DMS 273 (cell line): ENCODE results near the gene VKORC1.
A peak's percentile ranks its signal among the peaks of the same experiment; 100 is the strongest.
"Not testable (repeated sequence)": the region's sequence is repeated elsewhere in the genome, so short reads cannot be mapped to it uniquely, and the experiment has no call there.

Source experiments
- DNase-seq: peaks from one replicate; lab custom pipeline; 2025; ENCODE audit not compliant: unreplicated experiment; lab: John Stamatoyannopoulos, UW

Gene VKORC1

GRCh38 chr16:31094424-31095120 lies at the start of gene VKORC1:
TSS of gene VKORC1 (minus strand) at chr16:31094797. CDS start at chr16:31094729, 68 bp downstream.
- peak; percentile 99 for DNase-seq

- DNase-seq = no peak
These were observed 49.1 kb upstream of the VKORC1 start for GRCh38 chr16:31143694-31144148.

GRCh38 chr16:31143011-31143693 lies 48.6 kb upstream of the VKORC1 start:
- DNase-seq = no peak

GRCh38 chr16:31142109-31143010 lies 47.8 kb upstream of the VKORC1 start:
- peak; percentile 100 for DNase-seq

GRCh38 chr16:31141489-31142108 lies 47.0 kb upstream of the VKORC1 start:
- peak; percentile 82 for DNase-seq

GRCh38 chr16:31141071-31141469 lies 46.5 kb upstream of the VKORC1 start:
- DNase-seq = not testable (repeated sequence)

- no peak for DNase-seq
These were observed 44.3 kb upstream of the VKORC1 start for GRCh38 chr16:31138621-31139578.

- DNase-seq = not testable (repeated sequence)
These were observed 42.4 kb upstream of the VKORC1 start for GRCh38 chr16:31136822-31137499.

GRCh38 chr16:31136287-31136662 lies 41.7 kb upstream of the VKORC1 start:
- no peak for DNase-seq

GRCh38 chr16:31135535-31136286 lies 41.1 kb upstream of the VKORC1 start, which contains the start of gene PRSS8:
TSS of gene PRSS8 (minus strand) at chr16:31135727. CDS start at chr16:31135498, 229 bp downstream.
- DNase-seq = no peak

- peak; percentile 72 for DNase-seq
These were observed 40.3 kb upstream of the VKORC1 start for GRCh38 chr16:31134625-31135534.

- no peak for DNase-seq
These were observed 39.5 kb upstream of the VKORC1 start for GRCh38 chr16:31134091-31134571.

GRCh38 chr16:31133046-31133501 lies 38.5 kb upstream of the VKORC1 start:
- DNase-seq = no peak

- DNase-seq = no peak
These were observed 37.8 kb upstream of the VKORC1 start for GRCh38 chr16:31132303-31132979.

- no peak for DNase-seq
These were observed 37.3 kb upstream of the VKORC1 start for GRCh38 chr16:31131841-31132271.

GRCh38 chr16:31131416-31131815 lies 36.8 kb upstream of the VKORC1 start:
- no peak for DNase-seq

GRCh38 chr16:31130899-31131298 lies 36.3 kb upstream of the VKORC1 start:
- DNase-seq = no peak
